HEK293 (cell line): ENCODE measurements around the gene NDST3.

Source experiments
- CTCF ChIA-PET: fragments of 350-600 bp; formaldehyde crosslinking; extraction: SDS; loops from one replicate; lab custom pipeline; 2021; ENCODE audit warnings: antibody characterized with exemption; lab: Yijun Ruan, JAX
- POLR2A ChIA-PET: fragments of 300-600 bp; formaldehyde crosslinking; extraction: SDS; loops from one replicate; lab custom pipeline; 2020; ENCODE audit warnings: antibody characterized with exemption, inconsistent platforms; lab: Yijun Ruan, JAX
- H3K27ac ChIP-seq: fragments of 200-500 bp; sonication (Bioruptor generic); 2 replicates; pipeline ENCODE4 v1.5.1; 2014; ENCODE audit warnings: low read depth, low read length, control low read depth, inconsistent platforms; ENCODE audit errors: extremely low read depth
- H3K36me3 ChIP-seq, 2 experiments: fragments of 200-500 bp in 1 of 2; sonication (Bioruptor generic) in 1 of 2; 1 replicate in 1 of 2; 2 replicates in 1 of 2; pipeline ENCODE4 v1.5.1; 2014 to 2017; ENCODE audit warnings: inconsistent platforms in 2 of 2, low read length in 2 of 2; ENCODE audit not compliant: control insufficient read depth in 2 of 2, insufficient read depth in 1 of 2
- H3K4me1 ChIP-seq: fragments of 200-500 bp; sonication (Bioruptor generic); 2 replicates; pipeline ENCODE4 v1.5.1; 2014; ENCODE audit warnings: mild to moderate bottlenecking, low read length, inconsistent platforms; ENCODE audit not compliant: control insufficient read depth, insufficient read depth
- H3K4me3 ChIP-seq: 2 replicates; pipeline ENCODE4 v1.5.1; 2011; ENCODE audit warnings: low read depth, mild to moderate bottlenecking, control low read depth, low read length, moderate library complexity
- H3K9me3 ChIP-seq: fragments of 200-500 bp; sonication (Bioruptor generic); 2 replicates; pipeline ENCODE4 v1.5.1; 2014; ENCODE audit warnings: low read depth, low read length, inconsistent platforms; ENCODE audit not compliant: control insufficient read depth, insufficient read depth
- FEZF1 ChIP-seq: fragments of 450-650 bp; formaldehyde crosslinking; IDR thresholded peaks from 2 replicates; pipeline ENCODE4 v1.5.1; 2016; ENCODE audit warnings: missing biosample characterization, missing genetic modification characterization
- TCF7L2 ChIP-seq: IDR thresholded peaks from 2 replicates; pipeline ENCODE4 v1.6.1; 2011; ENCODE audit warnings: low read depth, mild to moderate bottlenecking, inconsistent platforms, low read length, moderate library complexity, borderline replicate concordance
- YY1 ChIP-seq: fragments of 450-650 bp; formaldehyde crosslinking; IDR thresholded peaks from 2 replicates; pipeline ENCODE4 v1.5.1; 2018; ENCODE audit warnings: missing biosample characterization, missing genetic modification characterization
- ZFP41 ChIP-seq: fragments of 450-650 bp; formaldehyde crosslinking; IDR thresholded peaks from 2 replicates; pipeline ENCODE4 v1.5.1; 2016; ENCODE audit warnings: missing biosample characterization, missing genetic modification characterization, borderline replicate concordance
- ZNF174 ChIP-seq: fragments of 450-650 bp; formaldehyde crosslinking; IDR thresholded peaks from 2 replicates; pipeline ENCODE4 v1.5.0; 2017; ENCODE audit warnings: missing biosample characterization, mild to moderate bottlenecking, missing genetic modification characterization
- ZNF214 ChIP-seq: fragments of 450-650 bp; formaldehyde crosslinking; IDR thresholded peaks from 2 replicates; pipeline ENCODE4 v1.5.1; 2017; ENCODE audit warnings: missing biosample characterization, mild to moderate bottlenecking, missing genetic modification characterization, borderline replicate concordance
- ZNF341 ChIP-seq: fragments of 450-650 bp; formaldehyde crosslinking; IDR thresholded peaks from 2 replicates; pipeline ENCODE4; 2016; ENCODE audit warnings: low read depth, missing biosample characterization, missing genetic modification characterization
- ZNF404 ChIP-seq: fragments of 450-650 bp; formaldehyde crosslinking; IDR thresholded peaks from 2 replicates; pipeline ENCODE4 v1.5.1; 2017; ENCODE audit warnings: missing biosample characterization, missing genetic modification characterization
- ZNF530 ChIP-seq: fragments of 450-650 bp; formaldehyde crosslinking; IDR thresholded peaks from 2 replicates; pipeline ENCODE4 v1.5.1; 2016; ENCODE audit warnings: low read depth, missing biosample characterization, missing genetic modification characterization
- ZNF558 ChIP-seq: fragments of 450-650 bp; formaldehyde crosslinking; IDR thresholded peaks from 2 replicates; pipeline ENCODE4 v1.5.1; 2016; ENCODE audit warnings: missing biosample characterization, missing genetic modification characterization
- ZNF654 ChIP-seq: fragments of 450-650 bp; formaldehyde crosslinking; IDR thresholded peaks from 2 replicates; pipeline ENCODE4 v1.5.1; 2016; ENCODE audit warnings: low read depth, missing biosample characterization, missing genetic modification characterization
- ZNF664 ChIP-seq: fragments of 450-650 bp; formaldehyde crosslinking; IDR thresholded peaks from 2 replicates; pipeline ENCODE4 v1.5.1; 2016; ENCODE audit warnings: missing biosample characterization, missing genetic modification characterization
- ZNF830 ChIP-seq: fragments of 450-650 bp; IDR thresholded peaks from 2 replicates; pipeline ENCODE4 v1.5.0; 2018; ENCODE audit warnings: missing biosample characterization, missing genetic modification characterization, low read depth, mild to moderate bottlenecking, moderate library complexity
- TF ChIP-seq, protein P1 (sequence below): fragments of 450-650 bp; IDR thresholded peaks from 2 replicates; pipeline ENCODE4 v1.5.1; 2018; ENCODE audit warnings: missing biosample characterization, mild to moderate bottlenecking, missing genetic modification characterization
- TF ChIP-seq, protein P2 (sequence below): fragments of 450-650 bp; formaldehyde crosslinking; conservative IDR thresholded peaks from 2 replicates; pipeline ENCODE4 v1.5.1; 2016; ENCODE audit warnings: low read depth, missing biosample characterization, missing genetic modification characterization
- TF ChIP-seq, protein P3 (sequence below): fragments of 450-650 bp; formaldehyde crosslinking; IDR thresholded peaks from 2 replicates; pipeline ENCODE4 v1.5.1; 2016; ENCODE audit warnings: missing biosample characterization, missing genetic modification characterization
- TF ChIP-seq, protein P4 (sequence below): fragments of 450-650 bp; formaldehyde crosslinking; IDR thresholded peaks from 2 replicates; pipeline ENCODE4; 2016; ENCODE audit warnings: missing biosample characterization, missing genetic modification characterization
- TF ChIP-seq, protein P5 (sequence below): fragments of 450-650 bp; IDR thresholded peaks from 2 replicates; pipeline ENCODE4 v1.5.1; 2018; ENCODE audit warnings: missing biosample characterization, missing genetic modification characterization

Gene NDST3

DNA sequence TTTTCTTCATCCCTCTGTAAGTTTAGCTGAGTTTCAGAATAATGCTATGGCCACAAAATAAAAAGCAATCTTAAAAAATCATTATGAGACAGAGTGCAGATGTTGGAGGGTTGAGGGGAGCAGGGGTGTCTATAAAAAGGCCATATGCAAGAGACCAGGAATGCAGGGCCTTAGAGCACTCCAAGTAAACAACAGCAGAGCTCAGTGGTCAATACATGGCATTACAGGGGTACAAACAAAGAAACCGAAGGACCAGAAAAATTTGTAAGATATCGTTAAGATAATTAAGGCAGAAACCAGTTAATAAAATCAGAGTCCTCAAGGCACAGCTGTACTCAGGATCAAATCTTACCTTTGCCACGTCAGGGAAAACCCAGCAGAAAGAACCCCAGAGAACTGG lies 28.4 kb upstream of the NDST3 start (continued):
- TF ChIP-seq, protein P1, sequence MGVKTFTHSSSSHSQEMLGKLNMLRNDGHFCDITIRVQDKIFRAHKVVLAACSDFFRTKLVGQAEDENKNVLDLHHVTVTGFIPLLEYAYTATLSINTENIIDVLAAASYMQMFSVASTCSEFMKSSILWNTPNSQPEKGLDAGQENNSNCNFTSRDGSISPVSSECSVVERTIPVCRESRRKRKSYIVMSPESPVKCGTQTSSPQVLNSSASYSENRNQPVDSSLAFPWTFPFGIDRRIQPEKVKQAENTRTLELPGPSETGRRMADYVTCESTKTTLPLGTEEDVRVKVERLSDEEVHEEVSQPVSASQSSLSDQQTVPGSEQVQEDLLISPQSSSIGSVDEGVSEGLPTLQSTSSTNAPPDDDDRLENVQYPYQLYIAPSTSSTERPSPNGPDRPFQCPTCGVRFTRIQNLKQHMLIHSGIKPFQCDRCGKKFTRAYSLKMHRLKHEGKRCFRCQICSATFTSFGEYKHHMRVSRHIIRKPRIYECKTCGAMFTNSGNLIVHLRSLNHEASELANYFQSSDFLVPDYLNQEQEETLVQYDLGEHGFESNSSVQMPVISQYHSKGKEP (tag by site-specific recombination) = no peak

DNA sequence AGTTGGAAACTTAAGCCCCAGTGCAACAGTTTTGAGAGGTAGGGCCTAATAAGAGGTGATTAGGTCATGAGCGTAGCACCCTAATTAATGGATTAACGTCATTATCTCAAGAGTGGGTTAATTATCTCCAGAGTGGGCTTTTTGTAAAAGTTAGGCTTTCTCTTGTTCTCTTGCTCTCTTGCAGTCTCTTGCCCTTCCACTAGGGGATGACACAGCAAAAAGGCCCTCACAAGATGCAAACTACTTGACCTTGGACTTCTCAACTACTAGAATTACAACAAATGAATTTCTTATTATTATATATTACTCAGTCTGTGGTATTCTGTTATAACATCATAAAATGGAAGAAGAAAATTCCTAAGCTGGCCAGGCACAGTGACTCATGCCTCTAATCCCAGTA lies 22.1 kb upstream of the NDST3 start:
- Histone ChIP-seq H3K9me3 (no peaks in the 10 kb centered on the region), H3K36me3 (no peaks in the 10 kb centered on the region), H3K27ac (no peak overlapping the region), H3K4me1 (no peaks in the 10 kb centered on the region), H3K4me3 (no peak overlapping the region)
- TF ChIP-seq ZNF341 (tag by site-specific recombination) (no peak), ZNF830 (tag by site-specific recombination) (no peak), ZNF664 (tag by site-specific recombination) (no peak), ZNF654 (tag by site-specific recombination) (no peak), TCF7L2 (no peak), YY1 (tag by site-specific recombination) (no peak)
- TF ChIP-seq, protein P2, sequence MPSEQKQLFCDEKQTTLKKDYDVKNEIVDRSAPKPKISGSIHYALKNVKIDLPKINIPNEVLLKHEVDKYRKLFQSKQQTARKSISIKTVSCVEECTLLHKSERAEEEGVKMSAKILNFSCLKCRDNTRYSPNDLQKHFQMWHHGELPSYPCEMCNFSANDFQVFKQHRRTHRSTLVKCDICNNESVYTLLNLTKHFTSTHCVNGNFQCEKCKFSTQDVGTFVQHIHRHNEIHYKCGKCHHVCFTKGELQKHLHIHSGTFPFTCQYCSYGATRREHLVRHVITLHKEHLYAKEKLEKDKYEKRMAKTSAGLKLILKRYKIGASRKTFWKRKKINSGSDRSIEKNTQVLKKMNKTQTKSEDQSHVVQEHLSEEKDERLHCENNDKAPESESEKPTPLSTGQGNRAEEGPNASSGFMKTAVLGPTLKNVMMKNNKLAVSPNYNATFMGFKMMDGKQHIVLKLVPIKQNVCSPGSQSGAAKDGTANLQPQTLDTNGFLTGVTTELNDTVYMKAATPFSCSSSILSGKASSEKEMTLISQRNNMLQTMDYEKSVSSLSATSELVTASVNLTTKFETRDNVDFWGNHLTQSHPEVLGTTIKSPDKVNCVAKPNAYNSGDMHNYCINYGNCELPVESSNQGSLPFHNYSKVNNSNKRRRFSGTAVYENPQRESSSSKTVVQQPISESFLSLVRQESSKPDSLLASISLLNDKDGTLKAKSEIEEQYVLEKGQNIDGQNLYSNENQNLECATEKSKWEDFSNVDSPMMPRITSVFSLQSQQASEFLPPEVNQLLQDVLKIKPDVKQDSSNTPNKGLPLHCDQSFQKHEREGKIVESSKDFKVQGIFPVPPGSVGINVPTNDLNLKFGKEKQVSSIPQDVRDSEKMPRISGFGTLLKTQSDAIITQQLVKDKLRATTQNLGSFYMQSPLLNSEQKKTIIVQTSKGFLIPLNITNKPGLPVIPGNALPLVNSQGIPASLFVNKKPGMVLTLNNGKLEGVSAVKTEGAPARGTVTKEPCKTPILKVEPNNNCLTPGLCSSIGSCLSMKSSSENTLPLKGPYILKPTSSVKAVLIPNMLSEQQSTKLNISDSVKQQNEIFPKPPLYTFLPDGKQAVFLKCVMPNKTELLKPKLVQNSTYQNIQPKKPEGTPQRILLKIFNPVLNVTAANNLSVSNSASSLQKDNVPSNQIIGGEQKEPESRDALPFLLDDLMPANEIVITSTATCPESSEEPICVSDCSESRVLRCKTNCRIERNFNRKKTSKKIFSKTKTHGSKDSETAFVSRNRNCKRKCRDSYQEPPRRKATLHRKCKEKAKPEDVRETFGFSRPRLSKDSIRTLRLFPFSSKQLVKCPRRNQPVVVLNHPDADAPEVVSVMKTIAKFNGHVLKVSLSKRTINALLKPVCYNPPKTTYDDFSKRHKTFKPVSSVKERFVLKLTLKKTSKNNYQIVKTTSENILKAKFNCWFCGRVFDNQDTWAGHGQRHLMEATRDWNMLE (tag by site-specific recombination) = no peak
- ChIA-PET CTCF (no interaction called here), POLR2A (no interaction called here)

DNA sequence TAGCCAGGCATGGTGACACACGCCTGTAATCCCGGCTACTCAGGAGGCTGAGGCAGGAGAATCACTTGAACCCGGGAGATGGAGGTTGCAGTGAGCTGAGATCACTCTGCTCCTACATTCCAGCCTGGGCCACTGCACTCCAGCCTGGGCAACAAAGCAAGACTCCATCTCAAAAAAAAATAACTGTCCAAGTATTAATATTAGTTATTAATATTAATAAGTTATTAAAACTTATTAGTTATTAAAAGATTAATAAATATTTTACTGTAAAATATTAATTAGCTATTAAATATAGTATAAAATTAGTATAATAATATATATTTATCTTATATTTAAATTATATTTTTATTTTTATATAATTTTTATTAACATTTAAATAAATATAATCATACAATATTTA lies 19.5 kb upstream of the NDST3 start:
- TF ChIP-seq, protein P3, sequence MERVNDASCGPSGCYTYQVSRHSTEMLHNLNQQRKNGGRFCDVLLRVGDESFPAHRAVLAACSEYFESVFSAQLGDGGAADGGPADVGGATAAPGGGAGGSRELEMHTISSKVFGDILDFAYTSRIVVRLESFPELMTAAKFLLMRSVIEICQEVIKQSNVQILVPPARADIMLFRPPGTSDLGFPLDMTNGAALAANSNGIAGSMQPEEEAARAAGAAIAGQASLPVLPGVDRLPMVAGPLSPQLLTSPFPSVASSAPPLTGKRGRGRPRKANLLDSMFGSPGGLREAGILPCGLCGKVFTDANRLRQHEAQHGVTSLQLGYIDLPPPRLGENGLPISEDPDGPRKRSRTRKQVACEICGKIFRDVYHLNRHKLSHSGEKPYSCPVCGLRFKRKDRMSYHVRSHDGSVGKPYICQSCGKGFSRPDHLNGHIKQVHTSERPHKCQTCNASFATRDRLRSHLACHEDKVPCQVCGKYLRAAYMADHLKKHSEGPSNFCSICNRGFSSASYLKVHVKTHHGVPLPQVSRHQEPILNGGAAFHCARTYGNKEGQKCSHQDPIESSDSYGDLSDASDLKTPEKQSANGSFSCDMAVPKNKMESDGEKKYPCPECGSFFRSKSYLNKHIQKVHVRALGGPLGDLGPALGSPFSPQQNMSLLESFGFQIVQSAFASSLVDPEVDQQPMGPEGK (tag by site-specific recombination) = no peak
- no peak for TF ChIP-seq ZNF530
- no peak for TF ChIP-seq ZNF404 (tag by site-specific recombination)
- TF ChIP-seq FEZF1 (tag by site-specific recombination) = no peak
- TF ChIP-seq ZNF558 = no peak
- TF ChIP-seq ZNF214 (tag by site-specific recombination) = no peak
- TF ChIP-seq ZNF174 (tag by site-specific recombination) = no peak
- TF ChIP-seq ZFP41 (tag by site-specific recombination) = no peak
- no peak for TF ChIP-seq ZNF654 (tag by site-specific recombination)
- TF ChIP-seq, protein P4, sequence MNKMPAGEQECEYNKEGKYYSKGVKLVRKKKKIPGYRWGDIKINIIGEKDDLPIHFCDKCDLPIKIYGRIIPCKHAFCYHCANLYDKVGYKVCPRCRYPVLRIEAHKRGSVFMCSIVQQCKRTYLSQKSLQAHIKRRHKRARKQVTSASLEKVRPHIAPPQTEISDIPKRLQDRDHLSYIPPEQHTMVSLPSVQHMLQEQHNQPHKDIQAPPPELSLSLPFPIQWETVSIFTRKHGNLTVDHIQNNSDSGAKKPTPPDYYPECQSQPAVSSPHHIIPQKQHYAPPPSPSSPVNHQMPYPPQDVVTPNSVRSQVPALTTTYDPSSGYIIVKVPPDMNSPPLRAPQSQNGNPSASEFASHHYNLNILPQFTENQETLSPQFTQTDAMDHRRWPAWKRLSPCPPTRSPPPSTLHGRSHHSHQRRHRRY = no peak
- TF ChIP-seq, protein P5, sequence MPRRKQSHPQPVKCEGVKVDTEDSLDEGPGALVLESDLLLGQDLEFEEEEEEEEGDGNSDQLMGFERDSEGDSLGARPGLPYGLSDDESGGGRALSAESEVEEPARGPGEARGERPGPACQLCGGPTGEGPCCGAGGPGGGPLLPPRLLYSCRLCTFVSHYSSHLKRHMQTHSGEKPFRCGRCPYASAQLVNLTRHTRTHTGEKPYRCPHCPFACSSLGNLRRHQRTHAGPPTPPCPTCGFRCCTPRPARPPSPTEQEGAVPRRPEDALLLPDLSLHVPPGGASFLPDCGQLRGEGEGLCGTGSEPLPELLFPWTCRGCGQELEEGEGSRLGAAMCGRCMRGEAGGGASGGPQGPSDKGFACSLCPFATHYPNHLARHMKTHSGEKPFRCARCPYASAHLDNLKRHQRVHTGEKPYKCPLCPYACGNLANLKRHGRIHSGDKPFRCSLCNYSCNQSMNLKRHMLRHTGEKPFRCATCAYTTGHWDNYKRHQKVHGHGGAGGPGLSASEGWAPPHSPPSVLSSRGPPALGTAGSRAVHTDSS (tag by site-specific recombination) = no peak
- CTCF ChIA-PET = no interaction called here
- POLR2A ChIA-PET = no interaction called here
- Histone ChIP-seq H3K36me3 (no peaks in the 10 kb centered on the region), H3K27ac (no peak overlapping the region), H3K9me3 (no peaks in the 10 kb centered on the region), H3K4me3 (no peak overlapping the region), H3K4me1 (no peaks in the 10 kb centered on the region)
